Stimulated activated CD4-positive, alpha-beta T cell treated with anti-CD3 and anti-CD28 coated beads, Interleukin-4, amount 100 ng/mL, for 24 hours (primary cell): ENCODE measurements around the gene NOD2.
A peak's percentile ranks its signal among the peaks of the same experiment; 100 is the strongest.

ENCODE experiments used
- DNase-seq: peaks from one replicate; pipeline ENCODE4 v3.0.0-alpha.2; 2020

The NOD2 gene

GRCh38 chr16:50692999-50693781, at the start of gene NOD2:
TSS of gene NOD2 (plus strand) at chr16:50693606. CDS start at chr16:50699496, 5,890 bp downstream.
- no peak for DNase-seq

DNA sequence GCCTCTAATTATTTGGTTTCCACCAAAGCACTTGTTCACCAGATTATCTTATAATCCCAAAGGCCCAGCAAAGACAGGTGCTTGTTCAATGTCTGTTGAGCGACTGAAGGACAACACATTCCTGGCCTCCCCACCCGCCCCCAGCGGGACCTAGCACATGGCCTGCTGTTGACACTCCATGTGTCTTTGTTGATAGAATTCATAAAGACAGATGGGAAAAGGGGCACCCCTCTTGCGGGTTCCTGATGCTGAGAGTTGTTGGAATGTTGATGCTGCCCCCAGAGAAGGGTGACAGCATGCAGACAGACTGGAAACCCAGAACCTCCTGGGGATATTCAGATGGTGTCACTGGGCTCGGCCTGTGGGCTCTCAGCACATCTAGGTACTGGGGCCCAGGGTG, 49.2 kb upstream of the NOD2 start:
- no peak for DNase-seq

DNA sequence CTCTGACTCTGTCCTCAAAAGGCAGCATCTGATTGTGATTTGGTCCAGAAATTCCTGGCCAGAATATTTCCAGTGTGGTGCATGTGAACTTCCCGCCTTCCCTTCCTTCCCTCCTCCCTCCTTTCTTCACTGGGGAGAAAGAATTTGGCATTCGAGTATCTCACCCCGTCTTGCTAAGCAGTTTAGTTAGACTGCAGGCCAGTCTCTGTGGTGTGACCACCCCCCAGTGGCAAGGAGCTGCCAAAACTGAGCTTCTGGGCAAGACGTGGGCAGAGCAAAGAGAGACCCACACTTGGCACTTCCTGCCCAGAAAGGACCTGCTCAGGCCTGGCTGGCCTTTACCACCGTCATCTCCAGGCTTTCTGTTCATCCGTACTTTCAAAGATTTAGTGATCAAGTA, 48.7 kb upstream of the NOD2 start:
- DNase-seq, result peak; percentile 25

DNA sequence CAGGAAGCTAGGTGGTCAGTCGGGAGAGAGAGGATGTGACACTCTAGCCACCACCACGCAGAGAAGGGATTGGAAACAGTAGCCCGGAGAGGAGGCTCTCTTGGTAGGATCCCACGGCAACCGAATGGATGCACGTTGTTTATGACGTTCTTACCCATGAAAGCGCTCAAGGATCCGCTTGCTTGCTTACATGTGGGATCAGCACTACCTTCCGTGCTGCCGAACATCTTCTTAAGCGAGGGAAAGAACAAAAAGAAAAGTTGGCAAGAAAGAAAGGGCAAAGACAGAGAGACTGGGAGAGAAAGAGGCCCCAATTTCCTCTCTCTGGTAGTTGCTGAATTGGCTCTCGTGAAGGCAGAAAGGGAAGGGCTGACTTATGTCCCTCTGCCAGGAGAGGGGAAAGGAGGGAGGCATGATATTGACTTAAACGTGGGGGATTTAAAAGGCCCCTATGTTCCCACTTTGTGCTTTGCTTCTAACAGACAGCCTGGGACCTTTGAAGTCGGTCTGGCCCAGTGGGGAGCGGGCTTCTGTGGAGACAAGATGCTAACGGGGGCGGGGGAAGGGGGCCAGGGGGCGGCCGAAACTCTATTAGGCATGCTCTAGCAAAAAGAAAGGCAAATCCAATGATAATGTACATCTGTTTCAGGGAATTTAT, 47.7 kb upstream of the NOD2 start:
- DNase-seq, result no peak

GRCh38 chr16:50646345-50646744, 47.1 kb upstream of the NOD2 start:
- no peak for DNase-seq

DNA sequence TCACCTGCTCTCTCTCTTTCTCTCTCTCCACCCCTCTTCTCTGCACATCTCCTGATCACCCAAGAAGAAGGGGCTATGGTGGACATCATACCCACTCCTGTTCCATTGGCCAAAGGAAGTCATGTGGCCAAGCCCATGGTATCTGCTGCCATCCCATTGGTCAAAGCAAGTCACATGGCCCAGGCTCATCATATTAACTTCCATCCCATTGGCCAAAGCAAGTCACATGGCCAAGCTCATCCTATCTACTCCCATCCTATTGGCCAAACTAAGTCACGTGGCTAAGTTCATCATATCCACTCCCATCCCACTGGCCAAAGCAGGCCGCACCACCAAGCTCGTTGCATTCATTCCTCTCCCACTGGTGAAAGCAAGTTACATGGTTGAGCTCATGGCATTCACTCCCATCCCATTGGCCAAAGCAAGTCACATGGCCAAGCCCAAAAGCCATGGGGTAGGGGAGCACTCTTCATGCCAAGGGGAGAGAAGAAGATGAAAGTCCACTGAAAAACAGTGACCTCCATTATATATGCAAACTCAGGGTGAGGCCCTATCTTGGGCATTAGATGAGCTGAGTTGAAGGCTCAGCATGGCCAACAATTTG, 41.5 kb upstream of the NOD2 start:
- DNase-seq, result no peak

- no peak for DNase-seq
These were observed 40.5 kb upstream of the NOD2 start for GRCh38 chr16:50652836-50653425.

GRCh38 chr16:50653633-50654519, 39.5 kb upstream of the NOD2 start:
- DNase-seq, result no peak

DNA sequence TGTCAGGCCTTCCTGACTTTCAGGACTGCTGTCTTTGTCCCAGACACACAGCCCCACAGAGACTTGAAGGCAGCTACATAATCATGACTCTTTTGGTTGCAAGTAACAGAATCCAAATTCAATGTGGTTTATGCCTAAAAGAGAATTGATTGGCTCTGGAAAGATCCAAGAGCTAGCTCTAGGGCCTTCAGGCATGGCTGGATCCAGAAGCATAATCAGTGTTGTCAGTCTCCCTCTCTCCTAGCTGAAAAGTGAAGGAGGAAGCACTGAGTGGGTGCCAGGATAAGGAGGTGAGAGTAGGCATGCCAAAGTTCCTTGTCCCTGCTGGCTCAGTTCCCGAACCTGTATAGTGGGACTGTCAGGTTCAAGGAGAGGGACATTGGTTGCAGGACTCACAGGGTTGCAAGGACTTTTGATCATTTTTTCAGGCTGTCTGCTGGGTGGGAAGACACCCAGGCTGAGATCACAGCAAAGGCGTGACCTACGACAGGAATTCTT, 37.8 kb upstream of the NOD2 start:
- no peak for DNase-seq

GRCh38 chr16:50657241-50657640, 36.2 kb upstream of the NOD2 start:
- DNase-seq, result no peak

DNA sequence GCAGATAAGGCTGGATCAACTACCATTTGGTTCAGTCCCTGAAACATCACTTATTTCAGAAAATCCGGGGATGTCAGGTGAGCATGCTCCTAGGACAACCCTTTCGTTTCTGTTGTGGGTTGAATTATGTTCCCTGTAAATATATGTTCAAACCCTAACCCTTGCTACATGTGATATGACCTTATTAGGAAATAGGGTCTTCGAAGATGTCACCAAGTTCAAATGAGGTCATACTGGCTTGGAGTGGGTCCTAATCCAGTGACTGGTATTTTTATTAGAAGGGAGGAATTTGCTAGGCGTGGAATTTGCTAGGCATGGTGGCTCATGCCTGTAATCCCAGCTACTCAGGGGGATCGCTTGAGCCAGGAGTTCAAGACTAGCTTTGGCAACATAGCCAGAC, 33.6 kb upstream of the NOD2 start:
- DNase-seq, result no peak

DNA sequence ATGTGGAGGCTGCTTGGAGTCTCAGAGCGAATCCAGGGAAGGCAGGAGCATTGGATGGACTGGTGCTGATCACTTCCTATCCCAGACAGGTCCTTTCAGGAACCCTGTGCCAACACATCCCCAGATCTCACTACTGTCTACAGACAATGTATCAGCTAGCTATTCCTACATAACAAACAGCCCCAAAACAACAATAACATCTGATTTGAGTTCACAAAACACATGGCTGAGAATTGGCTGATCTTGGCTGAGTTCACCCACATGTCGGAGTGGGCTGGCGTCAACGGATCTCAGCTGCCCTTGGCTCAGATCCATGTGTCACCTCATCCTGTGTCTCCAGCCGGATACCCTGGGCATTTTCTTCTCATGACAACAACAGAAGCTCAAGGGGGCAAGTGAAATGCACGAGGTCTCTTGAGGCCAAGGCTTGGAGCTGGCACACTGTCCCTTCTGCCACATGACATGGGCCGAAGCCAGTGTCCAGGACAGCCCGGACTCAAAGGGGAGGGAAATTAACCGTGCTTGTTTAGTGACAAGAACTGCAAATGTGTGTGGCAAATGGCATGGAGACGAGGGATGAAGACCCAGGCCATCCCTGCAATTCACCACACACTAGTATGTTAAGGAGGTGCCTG, 31.0 kb upstream of the NOD2 start:
- no peak for DNase-seq

- DNase-seq, result no peak
These were observed 29.1 kb upstream of the NOD2 start for GRCh38 chr16:50664270-50664669.

DNA sequence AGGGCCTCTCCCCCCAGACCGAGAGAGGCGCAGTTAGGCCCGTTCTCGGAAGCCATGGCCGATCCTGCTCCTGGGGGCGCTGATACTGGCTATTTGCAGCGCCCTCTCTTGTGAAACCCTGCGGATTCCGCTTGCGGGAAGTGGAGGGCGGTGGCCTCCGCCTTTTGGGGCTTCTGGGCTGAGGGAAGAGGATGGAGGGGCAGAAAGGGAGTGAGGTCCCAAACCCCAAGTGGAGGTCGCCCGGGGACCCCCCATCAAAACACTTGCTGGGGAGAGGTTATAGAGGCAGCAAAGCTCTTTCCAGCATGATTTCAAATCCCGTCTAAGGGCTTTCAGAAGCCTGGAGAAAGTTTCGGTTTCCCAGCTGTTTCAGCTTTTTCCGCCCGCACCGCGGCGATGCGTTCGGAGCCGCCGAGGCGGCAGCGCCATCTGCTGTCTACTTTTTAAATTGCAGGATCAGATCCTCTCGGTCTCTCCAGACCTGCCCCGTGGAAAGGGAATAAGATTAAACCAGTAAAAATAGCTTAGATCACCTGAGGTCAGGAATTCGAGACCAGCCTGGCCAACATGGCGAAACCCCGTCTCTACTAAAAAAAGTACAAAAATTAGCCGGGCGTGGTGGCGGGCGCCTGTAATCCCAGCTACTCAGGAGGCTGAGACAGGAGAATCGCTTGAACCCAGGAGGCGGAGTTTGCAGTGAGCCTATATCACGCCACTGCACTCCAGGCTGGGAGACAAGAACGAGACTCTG, 28.1 kb upstream of the NOD2 start:
- DNase-seq, result peak; percentile 84

DNA sequence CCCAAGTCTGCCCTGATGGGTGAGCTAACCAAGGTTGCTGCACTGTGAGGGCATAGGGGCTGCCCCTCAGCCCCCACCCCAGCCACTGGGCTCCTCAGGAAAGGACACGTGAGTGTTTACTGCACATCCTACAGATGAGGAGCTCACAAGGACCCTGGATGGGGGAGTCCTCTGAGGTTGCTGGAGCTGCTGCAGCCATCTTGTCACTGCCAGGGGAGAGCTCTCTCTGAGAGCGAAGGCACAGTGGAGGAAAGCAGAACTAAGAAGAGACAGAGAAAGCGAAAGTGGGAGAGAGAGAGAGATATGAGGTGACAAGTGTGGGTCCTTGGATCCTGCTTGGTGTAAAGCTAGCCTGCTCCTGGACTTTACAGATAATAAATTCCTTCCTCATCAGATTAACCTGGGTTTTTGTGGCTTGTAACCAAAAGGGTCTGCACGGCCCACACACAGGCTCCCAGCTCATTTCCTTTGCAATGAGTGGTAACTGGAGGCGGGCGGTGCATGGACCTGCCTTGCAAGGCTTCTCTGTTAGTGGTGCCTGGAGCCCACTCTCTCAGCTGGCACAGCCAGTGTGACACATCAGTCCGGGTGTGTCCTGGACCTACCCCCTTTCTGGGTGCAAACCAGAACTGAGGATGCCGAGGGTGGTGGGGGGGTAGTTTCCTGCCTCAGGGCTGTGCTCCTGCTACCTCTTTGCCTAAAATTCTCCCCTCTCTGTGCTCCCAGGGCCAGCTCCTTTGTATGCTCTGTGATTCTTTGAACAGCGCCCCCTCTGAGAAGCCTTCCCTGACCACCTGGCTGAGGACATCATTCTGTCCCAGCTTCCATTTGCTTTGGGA, 26.5 kb upstream of the NOD2 start:
- DNase-seq, result peak; percentile 53

GRCh38 chr16:50667497-50668367, 25.7 kb upstream of the NOD2 start:
- no peak for DNase-seq

DNA sequence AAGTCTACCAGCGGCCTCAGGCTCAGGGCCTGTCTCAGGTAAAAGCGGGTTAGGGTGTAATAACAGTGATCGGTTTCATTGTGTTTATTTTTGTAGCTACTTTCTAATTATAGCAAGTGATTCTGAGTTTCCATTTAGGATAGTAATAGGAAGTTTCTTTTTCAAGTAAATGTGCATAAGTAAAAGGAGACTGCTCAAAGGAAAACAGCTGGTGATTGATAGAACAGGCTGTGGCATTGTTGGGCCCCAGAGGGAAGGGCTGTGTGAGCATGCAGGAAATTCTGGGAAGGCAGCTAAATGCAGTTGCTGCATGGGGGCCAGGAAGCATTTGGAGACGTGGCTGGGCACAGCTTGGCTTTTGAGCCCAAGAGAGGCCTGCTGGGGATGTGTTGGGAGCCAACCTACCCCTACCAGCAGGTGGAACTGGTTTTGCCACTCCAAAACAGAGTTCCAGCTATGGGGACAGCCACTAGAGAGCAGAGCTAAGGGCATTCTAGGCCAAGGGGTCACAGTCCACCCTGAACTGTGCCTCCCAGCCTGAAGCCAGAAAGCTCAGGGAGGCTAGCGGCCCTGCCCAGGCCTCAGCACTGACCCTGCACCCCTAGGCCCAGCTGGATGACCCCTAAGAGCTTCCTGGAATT, 24.9 kb upstream of the NOD2 start:
- no peak for DNase-seq

DNA sequence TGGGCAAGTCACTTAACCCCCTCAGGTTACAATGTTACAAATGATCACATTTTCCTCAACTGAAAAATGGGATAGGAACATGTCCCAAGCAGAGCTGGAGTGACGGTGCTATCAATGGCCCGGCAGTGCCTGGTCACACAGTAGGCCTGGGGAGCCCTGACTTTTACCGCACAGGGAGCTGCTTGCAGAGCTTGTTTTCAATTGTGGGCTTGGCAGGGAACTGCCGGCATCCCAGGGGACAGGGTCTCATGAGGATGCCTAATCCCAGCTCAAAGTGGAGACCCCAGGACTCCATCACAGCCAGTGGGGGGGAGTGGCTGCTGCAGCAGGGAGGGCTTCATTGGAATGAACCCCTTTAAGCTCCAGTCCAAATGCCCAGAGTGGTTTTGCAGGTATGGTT, 23.7 kb upstream of the NOD2 start:
- no peak for DNase-seq

DNA sequence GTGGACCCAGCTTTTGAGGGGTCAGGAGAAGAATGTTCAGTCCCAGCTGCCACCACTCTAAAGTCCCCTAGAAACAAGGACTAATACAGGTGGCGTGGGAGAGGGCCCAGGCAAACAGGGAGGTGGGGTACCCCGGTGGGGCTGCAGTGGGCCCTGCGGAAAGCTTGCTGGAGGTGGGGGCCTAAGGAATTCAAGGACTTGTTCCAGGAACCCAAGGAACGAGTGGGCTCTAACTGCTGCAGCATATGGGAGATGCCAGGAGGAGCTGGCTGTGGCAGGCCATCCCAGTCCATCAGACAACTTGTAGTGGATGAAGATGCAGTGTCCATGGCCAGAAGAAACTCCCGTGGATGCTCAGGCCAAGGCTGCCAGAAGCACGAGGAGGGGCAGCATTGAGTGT, 22.9 kb upstream of the NOD2 start:
- no peak for DNase-seq
